Measurements from ENCODE around the gene ATP1A1. TPM values are rescaled to one million over a fixed set of nuclear protein-coding genes. Genes with fewer than 3 reads are reported as not detected.

The ATP1A1 gene
- total RNA-seq (2022; extraction: Qiagen RNA extraction; ENCODE audit: low read depth) = 214 to 240 TPM (median 219 TPM) in 5 replicates

GRCh38 chr1:116372651-116373430, at the start of gene ATP1A1:
Gene ATP1A1 (plus strand): TSS chr1:116373244. CDS start chr1:116373512, 268 bp downstream.

Other genes with a start within 250 kb of the ATP1A1 start
- 11.7 to 24.1 TPM (median 21.9 TPM) in 5 replicates for gene CD58, start 197.8 kb downstream of the ATP1A1 start, total RNA-seq (2022; extraction: Qiagen RNA extraction; ENCODE audit: low read depth)